ENCODE results near the gene ARPC1B.
"Not testable (repeated sequence)": the region's sequence is repeated elsewhere in the genome, so short reads cannot be mapped to it uniquely, and the experiment has no call there.

ARPC1B gene

GRCh38 chr7:99374111-99375064 lies at the start of gene ARPC1B:
Gene ARPC1B (plus strand): TSS chr7:99374730. CDS start chr7:99385715, 10,985 bp downstream.
- DNase-seq, result peak; percentile 90

- no peak for DNase-seq
These were observed 49.5 kb upstream of the ARPC1B start for GRCh38 chr7:99325001-99325493.

DNA sequence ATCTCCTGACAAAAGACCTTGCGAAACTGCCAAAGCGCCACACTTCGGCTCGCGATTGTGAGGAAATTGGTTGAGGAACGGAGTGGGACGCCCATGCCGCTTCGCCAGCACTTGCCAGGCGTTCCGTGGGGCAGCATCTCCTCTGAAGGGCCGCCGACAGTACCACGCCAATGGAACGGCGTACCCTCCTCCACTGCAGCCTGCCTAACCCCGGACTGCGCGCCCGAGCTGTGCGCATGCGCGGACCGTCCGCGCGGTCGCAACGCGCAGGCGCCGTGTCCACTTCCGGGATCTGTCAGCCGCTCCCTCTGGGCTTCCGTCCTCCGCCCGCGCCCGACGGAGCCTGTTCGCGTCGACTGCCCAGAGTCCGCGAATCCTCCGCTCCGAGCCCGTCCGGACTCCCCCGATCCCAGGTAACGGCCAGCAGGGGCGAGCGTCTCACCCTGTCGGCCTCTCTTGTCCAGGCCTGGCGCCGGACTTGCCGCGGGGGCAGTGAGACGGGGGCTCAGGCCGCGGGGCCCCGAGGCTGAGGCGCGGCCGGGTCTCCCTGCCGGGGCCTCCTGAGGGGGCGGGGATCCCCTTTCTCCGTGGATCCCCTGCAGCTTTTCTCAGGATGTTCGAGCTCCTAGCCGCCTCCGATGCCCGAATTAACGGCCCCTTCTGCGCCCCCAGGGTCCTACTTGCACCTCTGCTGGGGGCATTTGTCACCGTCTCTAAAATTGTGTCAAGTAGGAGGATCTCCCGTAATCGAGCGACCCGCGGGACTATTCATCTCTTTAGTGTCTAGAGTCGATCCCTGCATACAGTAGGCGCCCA lies 48.7 kb upstream of the ARPC1B start, which contains the start of gene ARPC1A:
TSS of gene ARPC1A (plus strand) at position 307 of the 816 bp plus-strand sequence. CDS start 7,456 bp downstream, outside the sequence.
- peak; percentile 81 for DNase-seq

DNA sequence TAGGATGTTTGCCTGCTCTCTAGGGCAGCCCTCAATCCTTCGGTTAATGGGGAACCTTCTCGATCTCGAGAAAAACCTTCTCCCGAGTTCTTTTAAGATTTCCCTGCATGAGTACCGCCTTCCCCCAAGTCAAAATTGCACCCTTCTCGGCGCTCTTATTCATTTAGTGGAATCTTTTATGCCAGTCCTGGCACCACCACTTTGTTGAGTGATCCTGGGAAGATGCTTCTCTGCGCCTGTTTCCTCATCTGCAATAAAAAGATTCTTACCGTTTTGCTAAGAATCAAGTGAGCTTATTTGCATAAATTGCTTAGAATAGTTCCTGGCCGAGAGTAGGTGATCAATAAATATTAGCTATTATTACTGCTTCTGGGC lies 48.1 kb upstream of the ARPC1B start:
- DNase-seq, result no peak

DNA sequence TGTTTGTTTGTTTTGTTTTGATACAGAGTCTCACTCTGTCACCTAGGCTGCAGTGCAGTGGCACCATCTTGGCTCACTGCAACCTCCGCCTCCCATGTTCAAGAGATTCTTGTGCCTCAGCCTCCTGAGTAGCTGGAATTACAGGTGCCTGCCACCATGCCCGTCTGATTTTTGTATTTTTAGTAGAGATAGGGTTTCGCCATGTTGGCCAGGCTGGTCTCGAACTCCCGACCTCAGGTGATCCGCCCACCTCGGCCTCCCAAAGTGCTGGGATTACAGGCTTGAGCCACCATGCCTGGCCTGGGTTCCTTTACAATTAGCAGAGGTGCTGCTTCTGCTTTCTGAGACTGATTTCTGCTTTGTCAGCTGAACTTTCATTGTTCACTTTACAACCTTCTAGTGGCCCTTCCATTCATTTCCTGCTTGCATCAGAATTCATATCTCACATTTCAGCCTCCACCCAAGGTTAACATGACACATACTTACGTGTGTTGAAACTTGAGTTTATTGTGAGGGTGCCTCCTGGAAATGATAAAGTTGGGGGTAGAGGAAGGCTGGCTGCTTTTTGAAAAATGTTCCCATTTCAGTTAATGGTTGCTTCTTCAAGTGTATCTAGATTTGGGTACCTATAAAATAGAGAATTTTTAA lies 44.1 kb upstream of the ARPC1B start:
- not testable (repeated sequence) for DNase-seq

GRCh38 chr7:99331002-99331401 lies 43.5 kb upstream of the ARPC1B start:
- DNase-seq, result no peak

DNA sequence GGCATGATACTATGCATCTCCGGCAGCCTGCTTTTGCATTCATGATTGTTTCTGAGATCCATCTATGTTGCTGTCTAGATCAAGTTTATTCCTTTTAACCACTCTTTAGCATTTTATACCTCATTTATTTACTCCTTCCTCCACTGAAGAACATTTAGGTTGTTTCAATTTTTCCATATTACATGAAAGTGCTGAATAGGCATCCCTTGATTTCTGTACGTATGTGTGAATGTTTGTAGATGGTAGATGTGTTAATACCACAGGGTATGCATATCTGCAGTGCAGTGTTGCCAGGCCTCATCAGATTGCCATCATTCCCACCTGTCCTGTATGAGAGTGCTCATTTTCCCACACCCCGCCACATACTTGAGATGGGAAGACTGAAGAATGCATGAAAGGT lies 34.9 kb upstream of the ARPC1B start:
- DNase-seq, result no peak

DNA sequence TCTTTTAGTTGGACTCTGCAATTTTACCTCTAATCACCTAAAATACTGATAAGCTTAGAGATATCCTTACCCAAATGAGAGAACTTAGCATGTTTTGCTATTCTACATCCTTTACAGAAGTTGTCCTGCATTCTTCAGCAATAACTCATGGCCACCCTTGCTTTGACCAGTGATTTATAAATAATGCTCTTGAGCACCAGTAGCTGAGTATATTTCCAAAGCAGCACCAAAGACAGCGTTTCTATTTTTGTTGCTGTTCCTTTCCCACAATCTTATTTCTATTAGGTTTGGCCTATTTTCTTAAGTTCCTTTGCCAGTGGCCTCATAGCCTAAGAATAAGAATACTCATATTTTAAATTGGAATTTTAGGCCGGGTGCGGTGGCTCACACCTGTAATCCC lies 33.9 kb upstream of the ARPC1B start:
- no peak for DNase-seq

GRCh38 chr7:99344061-99344647 lies 30.4 kb upstream of the ARPC1B start:
- no peak for DNase-seq

GRCh38 chr7:99350641-99351040 lies 23.9 kb upstream of the ARPC1B start:
- DNase-seq, result not testable (repeated sequence)

DNA sequence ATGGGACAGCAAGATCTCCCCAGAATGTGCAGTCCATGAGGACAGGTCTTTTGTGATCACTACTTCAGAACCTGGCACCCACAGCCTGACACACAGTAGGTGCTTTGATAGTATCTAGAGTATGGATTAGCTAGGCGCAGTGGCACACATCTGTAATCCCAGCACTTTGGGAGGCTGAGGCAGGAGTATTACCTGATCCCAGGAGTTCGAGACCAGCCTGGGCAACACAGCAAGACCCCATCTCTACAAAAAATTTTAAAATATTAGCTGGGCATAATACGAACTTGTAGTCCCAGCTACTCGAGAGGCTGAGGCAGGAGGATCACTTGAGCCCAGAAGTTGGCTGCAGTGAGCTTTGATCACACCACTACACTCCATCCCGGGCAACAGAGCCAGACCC lies 22.3 kb upstream of the ARPC1B start:
- no peak for DNase-seq

- no peak for DNase-seq
These were observed 19.4 kb upstream of the ARPC1B start for GRCh38 chr7:99355098-99355497.

DNA sequence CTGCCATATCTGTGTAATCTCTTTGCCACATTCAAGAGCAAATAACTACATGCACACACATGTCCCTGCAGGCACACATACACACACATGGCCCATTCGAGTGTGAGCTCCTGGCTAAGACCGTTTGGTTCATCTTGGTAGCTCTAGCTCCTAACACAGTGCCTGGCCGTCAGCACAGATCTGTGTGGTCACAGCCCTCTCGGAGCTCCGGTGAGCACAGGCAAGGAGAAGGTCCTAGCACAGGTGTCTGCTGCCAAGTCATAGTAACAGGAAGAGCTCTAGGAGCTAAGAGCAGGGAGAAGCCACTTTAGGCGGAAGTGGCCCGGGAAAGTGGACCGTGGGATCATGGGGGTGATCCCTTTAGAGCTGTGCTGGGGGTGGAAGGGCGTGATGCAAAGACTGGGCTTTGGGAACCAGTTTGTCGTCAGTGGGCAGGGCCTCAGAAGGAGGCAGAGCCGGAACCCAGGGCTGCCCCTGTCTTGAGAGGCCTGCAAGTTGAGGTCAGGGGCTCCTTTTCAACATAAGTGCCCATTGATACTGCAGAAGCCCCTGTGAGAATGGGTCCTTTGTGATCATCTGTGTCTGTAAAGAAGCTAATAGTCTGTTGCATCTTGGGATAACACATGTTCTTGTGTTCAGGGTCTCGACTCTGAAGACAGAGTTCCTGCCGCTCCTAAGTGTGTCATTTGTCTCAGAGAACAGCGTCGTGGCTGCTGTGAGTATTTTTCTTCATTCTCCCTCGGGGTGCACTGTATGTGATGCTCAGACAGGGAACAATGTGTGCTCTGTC lies 16.6 kb upstream of the ARPC1B start:
- DNase-seq, result no peak

DNA sequence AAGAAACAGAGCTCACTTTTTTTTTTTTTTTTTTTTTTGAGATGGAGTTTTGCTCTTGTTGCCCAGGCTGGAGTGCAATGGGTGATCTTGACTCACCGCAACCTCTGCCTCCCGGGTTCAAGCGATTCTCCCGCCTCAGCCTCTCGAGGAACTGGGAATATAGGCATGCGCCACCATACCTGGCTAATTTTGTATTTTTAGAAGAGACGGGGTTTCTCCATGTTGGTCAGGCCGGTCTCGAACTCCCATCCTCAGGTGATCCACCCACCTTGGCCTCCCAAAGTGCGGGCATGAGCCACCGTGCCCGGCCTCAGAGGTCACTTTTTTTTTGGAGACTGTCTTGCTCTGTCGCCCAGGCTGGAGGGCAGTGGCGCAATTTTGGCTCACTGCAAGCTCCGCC lies 16.0 kb upstream of the ARPC1B start:
- not testable (repeated sequence) for DNase-seq

- no peak for DNase-seq
These were observed 14.9 kb upstream of the ARPC1B start for GRCh38 chr7:99359465-99360154.

- DNase-seq, result no peak
These were observed 11.7 kb upstream of the ARPC1B start for GRCh38 chr7:99362801-99363200.

- DNase-seq, result no peak
These were observed 11.2 kb upstream of the ARPC1B start for GRCh38 chr7:99363286-99363685.

DNA sequence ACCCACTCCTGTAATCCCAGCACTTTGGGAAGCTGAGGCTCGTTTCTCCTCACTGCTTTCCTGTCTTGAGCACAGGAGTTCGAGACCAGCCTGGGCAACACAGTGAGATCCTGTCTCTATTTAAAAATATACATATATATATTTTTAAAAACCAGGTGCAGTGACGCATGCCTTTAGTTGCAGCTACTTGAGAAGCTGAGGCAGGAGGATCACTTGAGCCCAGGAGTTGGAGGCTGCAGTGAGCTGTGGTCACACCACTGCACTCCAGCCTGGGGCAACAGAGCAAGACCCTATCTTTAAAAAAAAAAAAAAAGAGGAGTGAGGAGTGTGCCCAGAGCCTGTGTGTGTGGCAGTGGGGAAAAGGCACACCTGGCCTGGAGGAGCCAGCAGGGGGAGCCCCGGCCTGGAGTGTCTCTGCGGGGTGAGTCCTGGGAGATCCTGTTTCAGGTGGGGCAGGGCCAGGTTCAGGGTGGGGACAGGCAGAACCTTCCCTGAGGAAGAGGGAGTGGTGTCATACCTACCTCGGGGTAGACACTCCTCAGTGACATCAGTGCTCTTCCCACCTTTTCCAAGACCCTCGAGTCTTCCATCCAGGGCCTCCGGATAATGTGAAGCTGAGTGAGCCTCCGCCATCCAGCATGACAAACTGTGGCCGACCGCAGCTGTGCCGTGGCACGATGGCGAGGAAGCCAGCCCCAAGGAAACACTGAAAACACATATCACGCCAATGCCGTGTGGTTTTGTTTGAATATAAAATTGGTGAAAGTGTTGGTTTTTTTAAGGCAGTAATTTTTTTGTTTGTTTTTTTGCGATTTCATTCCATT lies 9.0 kb upstream of the ARPC1B start:
- peak; percentile 63 for DNase-seq

GRCh38 chr7:99366646-99367045 lies 7.9 kb upstream of the ARPC1B start:
- no peak for DNase-seq

- no peak for DNase-seq
These were observed 5.7 kb upstream of the ARPC1B start for GRCh38 chr7:99368750-99369389.

Data from 8988T (cell line).